ENCODE results near the gene S100A9.
"Not testable (repeated sequence)": the region's sequence is repeated elsewhere in the genome, so short reads cannot be mapped to it uniquely, and the experiment has no call there.

Gene S100A9

DNA sequence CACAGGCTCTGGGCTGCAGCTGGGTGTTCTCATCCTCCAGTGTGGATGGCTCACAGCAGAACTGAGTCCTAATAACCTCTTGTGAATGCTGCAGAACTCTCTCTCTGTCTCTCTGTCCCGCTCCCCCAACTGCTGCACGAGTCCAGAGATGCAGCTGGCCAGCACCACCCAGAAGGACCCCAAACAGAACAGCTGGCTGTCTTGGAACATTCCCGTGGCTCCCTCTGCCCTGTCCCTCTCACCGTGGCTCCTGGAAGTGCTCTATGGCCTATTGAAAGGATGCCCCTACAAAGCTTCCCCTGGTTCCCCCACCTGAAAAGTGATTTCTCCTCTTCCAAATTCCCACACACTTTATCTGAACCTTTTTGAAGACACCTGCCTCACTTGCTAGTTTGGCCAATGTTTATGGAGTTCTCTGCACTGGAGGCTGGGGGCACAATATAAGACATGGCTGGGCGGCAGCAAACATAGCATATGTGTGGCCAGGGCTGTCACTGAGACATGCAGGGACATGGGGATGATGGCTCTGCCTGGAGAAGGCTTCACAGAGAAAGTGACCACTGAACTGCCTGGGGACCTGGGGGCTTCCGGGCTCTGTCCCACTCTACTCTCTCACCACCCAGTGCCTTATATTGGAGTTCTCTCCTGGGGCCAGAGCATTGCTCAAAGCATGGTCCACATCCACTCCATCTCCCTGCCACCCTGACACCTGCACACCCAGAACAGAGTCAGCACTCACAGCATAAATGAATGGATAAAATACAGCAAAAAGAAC, 48.4 kb downstream of the S100A9 start:
- not testable (repeated sequence) for DNase-seq

DNA sequence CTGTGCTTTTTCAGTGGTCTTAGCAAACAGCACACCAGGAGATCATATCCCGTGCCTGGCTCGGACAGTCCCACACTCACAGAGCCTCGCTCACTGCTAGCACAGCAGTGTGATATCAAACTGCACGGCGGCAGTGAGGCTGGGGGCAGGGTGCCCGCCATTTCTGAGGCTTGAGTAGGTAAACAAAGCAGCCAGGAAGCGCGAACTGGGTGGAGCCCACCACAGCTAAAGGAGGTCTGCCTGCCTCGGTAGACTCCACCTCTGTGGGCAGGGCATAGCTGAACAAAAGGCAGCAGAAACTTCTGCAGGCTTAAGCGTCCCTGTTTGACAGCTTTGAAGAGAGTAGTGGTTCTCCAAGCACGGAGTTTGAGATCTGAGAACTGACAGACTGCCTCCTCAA, 49.6 kb downstream of the S100A9 start:
- DNase-seq = not testable (repeated sequence)

Data from anterior cingulate cortex (tissue), 58 donors.